ENCODE measurements around the gene TBXAS1. TPM values are rescaled to one million over a fixed set of nuclear protein-coding genes. Genes with fewer than 3 reads are reported as not detected.

TBXAS1 gene
- total and polyA plus RNA-seq, 2 experiments from 2014 or later: 1.3 TPM; not detected in 1

- TF ChIP-seq ZNF462 (CRISPR knock-in tag; IDR thresholded peaks at IDR 0.05): no peak
- no peak for TF ChIP-seq EZH2 (IDR thresholded peaks at IDR 0.05; ENCODE audit: low read depth, unreplicated experiment)
Measured at GRCh38 chr7:139886899-139887298, 57.8 kb downstream of the TBXAS1 start (continued).

- ATAC-seq: no peak
- Histone ChIP-seq H3K4me2 (no peak overlapping the region), H4K20me1 (replicated peaks; ENCODE audit: insufficient read depth) (no peaks in the 10 kb centered on the region), H3K9me2 (ENCODE audit: insufficient read depth) (peaks cover 9% of the 10 kb centered on the region), H3K36me3 (ENCODE audit: insufficient read depth) (no peaks in the 10 kb centered on the region), H3K4me3 (no peak overlapping the region), H3F3A (replicated peaks; ENCODE audit: low read depth) (no peaks in the 10 kb centered on the region), H2AFZ (0 out of 2 replicates have a peak overlapping the region, but pooled peaks have one; percentile 7), H3K79me2 (replicated peaks; ENCODE audit: insufficient read depth) (no peaks in the 10 kb centered on the region), H3K4me1 (ENCODE audit: insufficient read depth) (no peaks in the 10 kb centered on the region), H3K27ac (ENCODE audit: low read depth) (no peak overlapping the region), H3K27me3 (ENCODE audit: insufficient read depth) (no peaks in the 10 kb centered on the region)
- DNase-seq (ENCODE audit: low spot score): no peak
- H3K4me3 Mint-ChIP-seq: no peak overlapping the region
- no peaks in the 10 kb centered on the region; the same call in 2 of the 3 replicates for H3K9me3 Mint-ChIP-seq
- peaks cover 2% of the 10 kb centered on the region for H3K27me3 Mint-ChIP-seq (ENCODE audit: insufficient read depth, low read depth, poor library complexity)
- no peaks in the 10 kb centered on the region; the same call in 2 of the 3 replicates for H3K36me3 Mint-ChIP-seq (ENCODE audit: low read depth)
- no peak overlapping the region for H3K27ac Mint-ChIP-seq
- no peaks in the 10 kb centered on the region for H3K4me1 Mint-ChIP-seq
- TF ChIP-seq CREB1 (CRISPR knock-in tag; IDR thresholded peaks at IDR 0.05; ENCODE audit: low read depth) (no peak), CTCF (conservative IDR thresholded peaks at IDR 0.05; ENCODE audit: low read depth in 2 of 2) (no peak), NANOG (IDR thresholded peaks at IDR 0.05; ENCODE audit: borderline replicate concordance) (no peak), ZNF462 (CRISPR knock-in tag; IDR thresholded peaks at IDR 0.05) (no peak), JUNB (IDR thresholded peaks at IDR 0.05; ENCODE audit: unreplicated experiment) (no peak)
Measured at GRCh38 chr7:139887992-139888481, 59.0 kb downstream of the TBXAS1 start.
